GM06990 (cell line): Measurements from ENCODE around the gene TAAR8.

Source experiments
- DNase-seq: peaks from one replicate; pipeline ENCODE4 v3.0.0-alpha.2; 2011; ENCODE audit not compliant: insufficient read length; ENCODE audit errors: extremely low read depth
- H3K27me3 ChIP-seq: replicated peaks from 2 replicates; pipeline ENCODE4 v1.6.0; 2011; ENCODE audit warnings: low read length; ENCODE audit not compliant: control insufficient read depth, insufficient read depth
- H3K36me3 ChIP-seq: 2 replicates; pipeline ENCODE4 v1.5.1; 2011; ENCODE audit warnings: low read length; ENCODE audit not compliant: control insufficient read depth, insufficient read depth
- H3K4me3 ChIP-seq: replicated peaks from 2 replicates; pipeline ENCODE4 v1.5.1; 2011; ENCODE audit warnings: low read depth, mild to moderate bottlenecking, control low read depth, low read length
- TF ChIP-seq, protein P1 (sequence below): IDR thresholded peaks from 2 replicates; pipeline ENCODE4 v1.5.1; 2011; ENCODE audit warnings: low read length, control low read depth, mild to moderate bottlenecking, inconsistent platforms; ENCODE audit not compliant: insufficient read depth, poor library complexity, severe bottlenecking

TAAR8 gene

DNA sequence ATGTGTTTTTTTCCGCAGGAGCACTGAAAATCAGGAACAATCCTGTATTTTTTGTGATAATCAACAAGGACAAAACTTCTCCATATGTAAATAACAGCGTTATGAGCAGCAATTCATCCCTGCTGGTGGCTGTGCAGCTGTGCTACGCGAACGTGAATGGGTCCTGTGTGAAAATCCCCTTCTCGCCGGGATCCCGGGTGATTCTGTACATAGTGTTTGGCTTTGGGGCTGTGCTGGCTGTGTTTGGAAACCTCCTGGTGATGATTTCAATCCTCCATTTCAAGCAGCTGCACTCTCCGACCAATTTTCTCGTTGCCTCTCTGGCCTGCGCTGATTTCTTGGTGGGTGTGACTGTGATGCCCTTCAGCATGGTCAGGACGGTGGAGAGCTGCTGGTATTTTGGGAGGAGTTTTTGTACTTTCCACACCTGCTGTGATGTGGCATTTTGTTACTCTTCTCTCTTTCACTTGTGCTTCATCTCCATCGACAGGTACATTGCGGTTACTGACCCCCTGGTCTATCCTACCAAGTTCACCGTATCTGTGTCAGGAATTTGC, 17.8 kb downstream of the TAAR8 start, which contains the start of gene TAAR6:
Gene TAAR6 (plus strand): TSS at position 102 of the 557 bp plus-strand sequence. CDS start 0 bp downstream, at position 102.
- TF ChIP-seq, protein P1, sequence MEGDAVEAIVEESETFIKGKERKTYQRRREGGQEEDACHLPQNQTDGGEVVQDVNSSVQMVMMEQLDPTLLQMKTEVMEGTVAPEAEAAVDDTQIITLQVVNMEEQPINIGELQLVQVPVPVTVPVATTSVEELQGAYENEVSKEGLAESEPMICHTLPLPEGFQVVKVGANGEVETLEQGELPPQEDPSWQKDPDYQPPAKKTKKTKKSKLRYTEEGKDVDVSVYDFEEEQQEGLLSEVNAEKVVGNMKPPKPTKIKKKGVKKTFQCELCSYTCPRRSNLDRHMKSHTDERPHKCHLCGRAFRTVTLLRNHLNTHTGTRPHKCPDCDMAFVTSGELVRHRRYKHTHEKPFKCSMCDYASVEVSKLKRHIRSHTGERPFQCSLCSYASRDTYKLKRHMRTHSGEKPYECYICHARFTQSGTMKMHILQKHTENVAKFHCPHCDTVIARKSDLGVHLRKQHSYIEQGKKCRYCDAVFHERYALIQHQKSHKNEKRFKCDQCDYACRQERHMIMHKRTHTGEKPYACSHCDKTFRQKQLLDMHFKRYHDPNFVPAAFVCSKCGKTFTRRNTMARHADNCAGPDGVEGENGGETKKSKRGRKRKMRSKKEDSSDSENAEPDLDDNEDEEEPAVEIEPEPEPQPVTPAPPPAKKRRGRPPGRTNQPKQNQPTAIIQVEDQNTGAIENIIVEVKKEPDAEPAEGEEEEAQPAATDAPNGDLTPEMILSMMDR, result no peak
- no peak for DNase-seq
- no peaks in the 10 kb centered on the region for H3K36me3 ChIP-seq
- H3K4me3 ChIP-seq, result no peak within 1 kb of the TSS
- no peaks in the 10 kb centered on the region; the same call in 1 of the 2 replicates for H3K27me3 ChIP-seq

DNA sequence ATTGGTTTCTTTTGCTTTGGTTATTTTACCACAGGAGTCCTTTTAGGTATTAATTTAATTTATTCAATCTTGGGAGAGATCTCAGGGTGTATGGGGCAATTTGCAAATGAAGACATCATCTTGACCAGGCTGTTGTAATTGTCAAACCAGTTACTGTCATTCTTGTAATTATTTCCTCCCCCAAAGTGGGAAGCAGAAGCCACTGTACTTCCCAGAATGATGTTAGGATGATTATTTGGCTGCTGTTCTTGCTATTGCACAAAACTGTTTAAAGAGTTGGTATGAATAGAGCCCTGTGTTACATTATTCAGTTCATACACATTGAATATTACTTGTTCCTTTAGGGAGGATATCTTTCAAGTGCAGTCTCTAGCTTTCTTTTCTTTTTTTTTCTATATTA, 19.3 kb downstream of the TAAR8 start:
- Histone ChIP-seq H3K4me3 (no peak overlapping the region), H3K36me3 (no peaks in the 10 kb centered on the region), H3K27me3 (no peaks in the 10 kb centered on the region; the same call in 1 of the 2 replicates)
- TF ChIP-seq, protein P1, result no peak
- DNase-seq, result no peak

DNA sequence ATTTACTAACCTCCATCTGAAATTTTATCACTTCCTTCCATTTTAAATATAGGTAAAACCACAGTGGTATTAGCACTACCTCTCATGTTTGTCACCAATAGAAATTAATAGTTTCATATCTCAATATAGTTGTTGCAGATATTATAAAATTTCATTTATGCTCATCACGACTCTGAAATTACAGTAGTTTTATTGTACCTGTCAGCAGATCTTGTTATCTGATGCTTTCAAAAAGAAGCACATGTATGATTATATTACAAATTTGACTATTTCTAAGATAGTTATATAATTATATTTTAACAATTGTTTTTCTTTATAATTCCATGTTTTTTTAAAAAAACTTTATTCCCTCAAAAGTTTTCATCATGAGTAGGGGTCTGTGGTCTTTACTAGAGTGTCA, 32.2 kb downstream of the TAAR8 start:
- Histone ChIP-seq H3K27me3 (no peaks in the 10 kb centered on the region), H3K4me3 (no peak overlapping the region), H3K36me3 (no peaks in the 10 kb centered on the region)
- DNase-seq, result no peak
- TF ChIP-seq, protein P1, result no peak

DNA sequence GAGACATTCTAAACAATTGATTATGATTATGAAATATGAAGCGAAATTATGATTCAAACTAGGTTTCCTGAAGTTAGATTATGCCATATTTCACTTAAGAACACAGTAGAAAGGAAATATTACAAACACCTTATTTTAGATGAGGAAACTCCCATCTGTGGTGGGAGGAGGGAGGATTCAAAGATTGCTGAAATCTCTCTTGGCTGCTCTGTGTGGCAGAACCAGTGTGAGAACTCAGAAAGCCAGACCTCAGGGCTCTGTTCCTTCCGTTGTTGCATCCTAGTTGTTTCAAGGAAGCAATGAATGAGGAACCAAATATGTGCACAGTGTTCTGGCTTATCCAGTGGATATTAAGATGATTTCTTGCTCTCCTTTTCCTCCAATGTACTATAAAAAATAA, 35.0 kb downstream of the TAAR8 start:
- no peak for DNase-seq
- H3K4me3 ChIP-seq, result no peak overlapping the region
- TF ChIP-seq, protein P1, result no peak
- no peaks in the 10 kb centered on the region for H3K27me3 ChIP-seq
- no peaks in the 10 kb centered on the region for H3K36me3 ChIP-seq

DNA sequence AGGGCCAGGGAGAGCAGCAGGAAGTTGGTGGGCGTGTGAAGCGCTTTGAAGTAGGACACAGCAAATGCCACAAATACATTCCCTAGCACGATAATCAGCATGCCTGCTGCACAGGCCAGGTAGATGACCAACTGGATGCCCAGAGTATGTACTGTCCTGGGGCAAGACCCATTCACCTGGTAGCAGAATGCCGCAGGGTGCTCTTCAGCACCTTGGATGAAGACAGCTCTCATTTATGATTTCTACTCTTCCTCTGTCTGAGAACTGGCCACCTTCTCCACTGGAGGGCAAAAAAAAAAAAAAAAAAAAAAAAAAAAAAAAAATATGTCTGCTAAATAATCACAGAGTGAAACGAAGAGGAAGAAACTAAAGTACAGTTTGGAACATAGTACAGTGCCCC, 37.0 kb downstream of the TAAR8 start, which contains the start of gene TAAR5:
Gene TAAR5 (minus strand): TSS at position 288 of the 400 bp plus-strand sequence. CDS start 55 bp downstream, at position 233.
- Histone ChIP-seq H3K4me3 (no peak within 1 kb of the TSS), H3K36me3 (no peaks in the 10 kb centered on the region), H3K27me3 (no peaks in the 10 kb centered on the region)
- no peak for DNase-seq
- TF ChIP-seq, protein P1, result no peak
